GM18511 (cell line): ENCODE measurements around the gene RIPOR2.
A peak's percentile ranks its signal among the peaks of the same experiment; 100 is the strongest.

Source experiments
- ATAC-seq: cut with Tn5 transposase; IDR thresholded peaks from one replicate; pipeline ENCODE4 v1.9.1; 2021; ENCODE audit warnings: mild to moderate bottlenecking, moderate library complexity; ENCODE audit not compliant: unreplicated experiment

The RIPOR2 gene

GRCh38 chr6:24909241-24910216 is 26.2 kb downstream of the RIPOR2 start:
- no peak for ATAC-seq

DNA sequence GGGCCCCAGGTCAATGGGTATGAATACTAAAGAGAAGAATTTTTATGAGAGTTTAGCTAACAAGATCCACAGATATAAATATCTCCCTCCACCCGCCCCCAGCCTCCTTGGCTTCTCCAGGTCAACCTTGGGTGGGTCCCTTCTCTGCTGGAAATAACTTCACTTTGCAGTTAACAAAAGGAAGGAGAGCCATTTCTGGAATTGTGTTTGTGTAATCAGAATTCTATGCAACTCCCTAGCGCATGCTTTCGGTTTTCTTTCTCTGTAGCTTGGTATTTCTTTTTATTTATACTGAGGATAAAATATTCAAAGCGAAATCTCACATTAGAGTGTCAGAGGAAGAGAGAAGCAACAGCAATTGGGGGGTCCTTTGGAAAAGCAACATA is 27.1 kb downstream of the RIPOR2 start:
- ATAC-seq = no peak

GRCh38 chr6:24907919-24908649 is 27.7 kb downstream of the RIPOR2 start:
- no peak for ATAC-seq

- no peak for ATAC-seq
These were observed 29.4 kb downstream of the RIPOR2 start for GRCh38 chr6:24906314-24906713.

DNA sequence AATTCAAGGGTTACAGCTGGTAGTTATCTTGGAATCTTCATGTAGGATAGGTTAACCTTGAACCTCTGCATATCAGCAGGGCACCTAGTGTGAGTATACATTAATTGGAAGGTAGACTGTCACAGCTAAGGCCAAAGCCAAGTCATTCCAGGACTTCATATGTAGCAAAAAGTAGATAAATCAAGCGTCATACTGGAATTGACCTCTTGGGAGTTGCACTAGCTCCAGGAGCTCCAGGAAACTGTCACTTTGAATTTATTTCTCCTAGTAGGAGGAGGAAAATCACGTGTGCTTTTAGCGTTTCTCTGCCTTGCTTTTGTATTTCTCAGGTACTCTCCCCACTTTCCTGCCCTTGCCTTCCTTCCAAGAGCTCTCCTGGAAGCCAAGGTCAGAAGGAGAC is 30.3 kb downstream of the RIPOR2 start:
- ATAC-seq = no peak

DNA sequence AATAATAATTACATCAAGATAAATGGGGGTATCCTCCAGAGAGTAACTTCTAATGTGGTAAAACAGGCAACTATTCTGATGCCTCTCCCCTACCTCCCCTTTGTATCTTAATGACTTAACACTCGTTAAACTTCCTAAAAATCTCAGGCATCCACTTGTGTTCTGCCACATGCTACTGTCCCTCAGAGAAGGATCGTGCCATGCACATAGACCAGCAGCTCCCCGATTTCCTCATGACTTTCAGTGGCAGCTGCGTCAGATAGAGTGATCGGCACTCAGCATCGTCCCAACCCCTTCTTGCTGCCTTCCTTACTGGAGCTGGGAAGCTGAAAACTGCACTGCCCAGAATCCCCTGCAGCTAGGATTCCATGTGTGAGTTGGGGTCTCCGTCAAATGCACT is 32.1 kb downstream of the RIPOR2 start:
- ATAC-seq = no peak

GRCh38 chr6:24902782-24903181 is 33.0 kb downstream of the RIPOR2 start:
- ATAC-seq = no peak

- no peak for ATAC-seq
These were observed 33.9 kb downstream of the RIPOR2 start for GRCh38 chr6:24901698-24902328.

DNA sequence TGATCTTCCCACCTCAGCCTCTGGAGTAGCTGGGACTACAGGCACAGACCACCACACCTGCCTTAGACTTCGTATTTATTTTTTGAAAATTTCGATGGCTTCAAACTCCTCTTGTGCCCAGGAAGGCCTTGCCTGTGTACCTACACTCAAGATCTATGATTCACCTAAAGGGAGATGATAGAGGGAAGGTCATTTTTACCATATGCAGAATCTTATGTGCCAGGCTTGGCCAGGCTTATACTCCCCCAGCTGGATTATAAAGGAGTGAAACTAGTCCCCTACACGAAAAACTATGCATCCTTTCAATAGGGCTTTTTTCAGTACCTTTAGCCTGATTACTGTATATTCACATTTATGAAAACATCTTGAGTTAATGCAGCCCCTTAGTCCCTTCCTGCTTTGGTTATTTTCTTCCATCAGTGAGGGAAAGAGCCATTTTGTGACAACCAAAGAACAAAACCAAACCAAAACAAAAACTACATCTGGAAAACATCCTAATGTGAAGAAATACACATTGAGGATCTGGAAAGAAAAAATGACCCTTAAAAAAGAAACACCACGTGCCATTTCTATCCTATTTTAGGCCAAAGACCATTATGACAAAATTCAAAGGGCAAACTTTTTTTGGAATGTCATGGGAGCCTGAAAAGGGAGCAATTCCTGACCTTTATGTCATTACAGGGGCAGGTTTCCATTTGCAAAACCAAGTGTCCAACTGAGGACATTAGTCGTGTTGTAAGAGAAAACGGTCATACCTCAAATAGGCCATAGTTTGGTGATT is 34.7 kb downstream of the RIPOR2 start:
- ATAC-seq = no peak

DNA sequence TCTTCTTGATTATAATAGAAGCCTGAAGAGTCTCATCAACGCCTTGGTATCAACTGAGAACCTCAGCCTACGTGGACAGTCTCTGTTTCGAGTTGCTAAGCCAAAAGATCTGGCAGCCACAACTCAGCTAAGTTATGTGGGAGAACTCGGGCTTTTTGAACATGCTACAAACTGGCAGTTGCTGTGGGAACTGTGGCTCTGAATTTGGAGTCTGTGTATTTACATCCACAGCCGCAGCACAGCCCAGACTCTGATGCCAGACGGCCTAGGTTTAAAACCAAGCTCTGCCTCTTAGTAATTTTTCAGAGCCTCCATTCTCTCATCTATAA is 35.8 kb downstream of the RIPOR2 start:
- ATAC-seq = no peak

DNA sequence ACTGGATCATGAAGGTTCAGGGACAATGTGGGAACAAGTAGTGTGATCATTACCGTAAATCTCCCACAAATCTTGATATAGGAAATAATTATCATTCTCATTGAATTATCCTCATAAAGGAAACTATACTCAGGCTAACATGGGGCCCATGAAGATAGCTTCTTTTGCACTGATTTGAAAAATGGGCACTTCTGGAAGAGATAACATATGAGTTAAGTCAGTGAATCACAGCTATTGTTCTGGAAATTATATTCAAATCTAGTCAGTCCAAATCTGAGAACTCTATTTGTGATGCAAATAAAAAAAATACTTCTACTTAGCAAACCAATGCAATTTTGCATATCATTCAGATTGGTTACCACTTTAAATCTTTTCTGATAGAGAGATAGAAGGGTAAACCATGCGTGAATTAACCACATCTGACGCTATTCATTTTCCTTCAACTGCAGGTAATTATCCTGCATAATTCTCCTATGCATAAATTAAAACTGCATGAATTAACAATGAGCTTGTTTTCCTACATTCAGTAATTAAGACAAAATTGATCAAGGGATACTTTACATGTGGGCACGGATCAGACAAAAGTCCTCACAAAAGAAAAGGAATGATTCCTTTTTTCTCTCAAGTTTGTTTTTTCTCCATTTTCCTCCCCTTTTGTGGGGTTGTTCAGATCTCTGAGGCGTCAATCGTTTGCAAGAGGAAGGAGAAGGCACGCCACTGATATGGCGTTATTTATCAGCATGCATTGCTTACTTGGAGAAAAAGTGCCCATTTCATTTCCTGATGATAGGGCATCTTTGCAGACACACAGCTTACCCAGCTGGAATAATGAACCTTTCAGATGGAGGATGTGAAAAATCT is 36.4 kb downstream of the RIPOR2 start:
- no peak for ATAC-seq

DNA sequence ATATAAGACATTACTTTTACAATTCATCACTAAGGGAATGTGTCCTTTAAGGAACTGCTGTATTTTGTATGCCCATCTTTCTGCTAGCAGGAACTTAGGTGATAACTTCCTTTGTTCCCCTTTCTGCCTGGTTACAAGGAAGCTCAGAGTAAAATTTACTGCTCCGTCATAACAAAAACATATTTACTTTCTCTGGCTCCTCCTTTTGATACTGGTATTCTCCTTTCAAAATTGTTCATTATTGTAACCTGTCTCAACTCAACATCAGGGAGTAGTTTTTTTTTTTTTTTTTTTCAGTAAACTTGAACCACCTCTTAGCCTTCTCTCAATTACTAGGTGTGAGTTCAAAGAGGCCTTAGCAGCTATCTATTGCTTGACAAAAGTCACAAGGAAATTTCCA is 37.1 kb downstream of the RIPOR2 start:
- ATAC-seq = no peak

GRCh38 chr6:24897186-24897585 is 38.6 kb downstream of the RIPOR2 start:
- no peak for ATAC-seq

- ATAC-seq = no peak
These were observed 42.4 kb downstream of the RIPOR2 start for GRCh38 chr6:24893342-24893850.

GRCh38 chr6:24891004-24891403 is 44.8 kb downstream of the RIPOR2 start:
- no peak for ATAC-seq

- no peak for ATAC-seq
These were observed 45.3 kb downstream of the RIPOR2 start for GRCh38 chr6:24890471-24890870.

- ATAC-seq = no peak
These were observed 46.9 kb downstream of the RIPOR2 start for GRCh38 chr6:24888715-24889370.

- no peak for ATAC-seq
These were observed 48.1 kb downstream of the RIPOR2 start for GRCh38 chr6:24887545-24888140.

GRCh38 chr6:24883618-24884017 is 52.1 kb downstream of the RIPOR2 start:
- peak; percentile 77 for ATAC-seq
